Neural progenitor cell (in vitro differentiated cells): ENCODE data around the gene ROM1. TPM values are rescaled to one million over a fixed set of nuclear protein-coding genes. Genes with fewer than 3 reads are reported as not detected.
A peak's percentile ranks its signal among the peaks of the same experiment; 100 is the strongest.

Experiments
- DNase-seq: peaks from one replicate; pipeline ENCODE4 v3.0.0-alpha.2; 2016; ENCODE audit warnings: low spot score
- H2AFZ ChIP-seq: fragments of 200-600 bp; sonication (generic); replicated peaks from 2 replicates; pipeline ENCODE4 v1.6.1; 2016; ENCODE audit warnings: antibody characterized with exemption
- H3F3A ChIP-seq: fragments of 200-600 bp; sonication (generic); 2 replicates; pipeline ENCODE4 v1.6.1; 2016; ENCODE audit warnings: antibody characterized with exemption, low read depth
- H3K27ac ChIP-seq: fragments of 200-600 bp; sonication (generic); 2 replicates; pipeline ENCODE4 v1.5.1; 2016; ENCODE audit warnings: mild to moderate bottlenecking
- H3K27me3 ChIP-seq: fragments of 200-600 bp; sonication (generic); 2 replicates; pipeline ENCODE4 v1.6.1; 2016; ENCODE audit warnings: mild to moderate bottlenecking, moderate library complexity
- H3K36me3 ChIP-seq: fragments of 200-600 bp; sonication (generic); 2 replicates; pipeline ENCODE4 v1.5.1; 2016
- H3K4me1 ChIP-seq: fragments of 200-600 bp; sonication (generic); 2 replicates; pipeline ENCODE4 v1.6.1; 2016; ENCODE audit warnings: mixed run types
- H3K4me2 ChIP-seq: fragments of 200-600 bp; sonication (generic); 2 replicates; pipeline ENCODE4 v1.6.1; 2016
- H3K4me3 ChIP-seq: fragments of 200-600 bp; sonication (generic); 2 replicates; pipeline ENCODE4 v1.5.1; 2016
- H3K79me2 ChIP-seq: fragments of 200-600 bp; sonication (generic); 2 replicates; pipeline ENCODE4 v1.6.1; 2016; ENCODE audit warnings: low read depth
- H3K9ac ChIP-seq: fragments of 200-600 bp; sonication (generic); 2 replicates; pipeline ENCODE4 v1.6.1; 2016
- H3K9me3 ChIP-seq: fragments of 200-600 bp; sonication (generic); 2 replicates; pipeline ENCODE4 v1.5.1; 2016; ENCODE audit warnings: low read depth
- H4K20me1 ChIP-seq: fragments of 200-600 bp; sonication (generic); 2 replicates; pipeline ENCODE4 v1.6.1; 2016; ENCODE audit warnings: low read depth
- H3K27ac Mint-ChIP-seq: 3 replicates; pipeline ENCODE4 v1.8.0; 2021; ENCODE audit warnings: mixed read lengths
- H3K27me3 Mint-ChIP-seq: 2 replicates; pipeline ENCODE4 v1.8.0; 2022; ENCODE audit warnings: low read depth, mild to moderate bottlenecking, inconsistent platforms, moderate library complexity, mixed read lengths; ENCODE audit not compliant: insufficient read depth
- H3K36me3 Mint-ChIP-seq: 3 replicates; pipeline ENCODE4 v1.8.0; 2021; ENCODE audit warnings: mixed read lengths
- H3K4me1 Mint-ChIP-seq: 3 replicates; pipeline ENCODE4 v1.8.0; 2021; ENCODE audit warnings: mixed read lengths
- H3K4me3 Mint-ChIP-seq: 3 replicates; pipeline ENCODE4 v1.8.0; 2021; ENCODE audit warnings: mild to moderate bottlenecking, moderate library complexity, mixed read lengths
- H3K9me3 Mint-ChIP-seq: 3 replicates; pipeline ENCODE4 v1.8.0; 2020; ENCODE audit warnings: mixed read lengths
- EZH2 ChIP-seq: fragments of 200-600 bp; sonication (generic); IDR thresholded peaks from 2 replicates; pipeline ENCODE4 v1.6.1; 2017; ENCODE audit warnings: antibody characterized with exemption, mild to moderate bottlenecking, moderate library complexity
- EZH2phosphoT487 ChIP-seq: fragments of 200-600 bp; sonication (generic); IDR thresholded peaks from 2 replicates; pipeline ENCODE4 v1.6.1; 2017; ENCODE audit warnings: antibody characterized with exemption
- total RNA-seq: library from RNA; depleted of rRNA; stranded (reverse); fragments of >200 nt; gene quantifications from 2 replicates; pipeline ENCODE4 v1.2.3, GENCODE V29; 2015; ENCODE audit warnings: low replicate concordance
- TF ChIP-seq, protein P1 (sequence below): fragments of 200-600 bp; sonication (generic); IDR thresholded peaks from 2 replicates; pipeline ENCODE4 v1.5.1; 2017; ENCODE audit warnings: antibody characterized with exemption, mild to moderate bottlenecking

The ROM1 gene, protein sequence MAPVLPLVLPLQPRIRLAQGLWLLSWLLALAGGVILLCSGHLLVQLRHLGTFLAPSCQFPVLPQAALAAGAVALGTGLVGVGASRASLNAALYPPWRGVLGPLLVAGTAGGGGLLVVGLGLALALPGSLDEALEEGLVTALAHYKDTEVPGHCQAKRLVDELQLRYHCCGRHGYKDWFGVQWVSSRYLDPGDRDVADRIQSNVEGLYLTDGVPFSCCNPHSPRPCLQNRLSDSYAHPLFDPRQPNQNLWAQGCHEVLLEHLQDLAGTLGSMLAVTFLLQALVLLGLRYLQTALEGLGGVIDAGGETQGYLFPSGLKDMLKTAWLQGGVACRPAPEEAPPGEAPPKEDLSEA
- total RNA-seq, result 2.2 TPM in 1 of 2 replicates, not detected in the other

DNA sequence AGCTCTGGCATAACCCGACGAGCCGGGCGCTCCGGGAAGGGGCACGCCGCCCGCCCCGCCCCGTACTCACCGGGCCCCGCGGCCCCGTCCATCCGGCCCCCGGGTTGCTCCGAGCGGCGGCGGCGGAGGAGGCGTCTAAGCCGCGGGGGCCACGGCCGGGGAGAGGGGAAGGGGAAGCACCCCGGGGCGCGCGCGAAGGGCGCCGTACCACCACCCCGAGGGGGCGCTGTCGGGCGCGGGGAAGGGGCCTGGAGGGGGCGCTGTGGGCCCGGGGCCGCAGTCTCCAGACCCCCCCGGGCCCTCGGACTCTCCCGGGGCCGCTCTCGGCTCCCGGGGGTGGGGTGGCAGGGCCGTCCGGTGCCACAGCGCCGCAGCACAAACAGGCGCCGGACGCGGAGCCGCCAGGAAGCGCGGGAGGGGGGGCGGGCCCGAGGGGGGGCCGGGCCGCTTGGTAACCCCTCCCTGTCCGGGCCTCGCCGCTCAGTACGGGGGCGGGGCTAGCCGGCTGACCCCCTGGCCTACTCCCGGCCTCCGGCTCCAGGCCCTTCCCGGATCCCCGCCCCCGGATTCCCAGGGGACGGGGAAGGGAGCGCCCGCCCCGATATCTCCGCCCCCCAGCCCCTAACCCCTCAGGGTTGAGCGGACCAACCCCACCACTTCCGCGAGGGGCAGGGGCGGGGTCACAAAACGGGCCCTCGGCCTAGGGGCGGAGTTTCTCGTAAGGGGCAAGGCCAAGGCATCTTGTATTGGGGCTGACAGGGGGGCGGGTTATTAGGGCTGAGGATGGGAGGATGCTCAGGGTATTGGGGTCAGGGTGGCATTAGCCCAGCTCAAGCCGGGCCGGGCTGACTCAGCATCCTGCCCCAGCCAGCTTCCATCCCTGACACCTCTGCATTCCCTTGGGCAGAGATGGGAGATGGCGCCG, at the start of gene ROM1, which contains the start of gene EML3:
ROM1 (plus strand) TSS at position 892 of the 925 bp plus-strand sequence; CDS start at position 917, 25 bp downstream.
EML3 (minus strand) TSS at position 410 of the 925 bp plus-strand sequence; CDS start at position 92, 318 bp downstream.
- Mint-ChIP-seq H3K36me3 (peaks cover 5% of the 10 kb centered on the region), H3K9me3 (no peaks in the 10 kb centered on the region), H3K4me1 (peaks cover 27% of the 10 kb centered on the region), H3K4me3 (peak within 1 kb of the TSS; percentile 94), H3K27me3 (peaks cover 4% of the 10 kb centered on the region), H3K27ac (peak within 1 kb of the TSS; percentile 95)
- Histone ChIP-seq H2AFZ (peak within 1 kb of the TSS; percentile 82), H3K4me1 (peaks cover 7% of the 10 kb centered on the region), H3K27ac (no peak within 1 kb of the TSS), H3K27me3 (peaks cover 13% of the 10 kb centered on the region), H3K9me3 (no peaks in the 10 kb centered on the region), H3K79me2 (no peaks in the 10 kb centered on the region), H3K4me2 (peak within 1 kb of the TSS; percentile 81), H4K20me1 (no peaks in the 10 kb centered on the region), H3F3A (peaks cover 20% of the 10 kb centered on the region), H3K36me3 (no peaks in the 10 kb centered on the region), H3K4me3 (peak within 1 kb of the TSS; percentile 94), H3K9ac (peak within 1 kb of the TSS; percentile 52)
- TF ChIP-seq, protein P1, sequence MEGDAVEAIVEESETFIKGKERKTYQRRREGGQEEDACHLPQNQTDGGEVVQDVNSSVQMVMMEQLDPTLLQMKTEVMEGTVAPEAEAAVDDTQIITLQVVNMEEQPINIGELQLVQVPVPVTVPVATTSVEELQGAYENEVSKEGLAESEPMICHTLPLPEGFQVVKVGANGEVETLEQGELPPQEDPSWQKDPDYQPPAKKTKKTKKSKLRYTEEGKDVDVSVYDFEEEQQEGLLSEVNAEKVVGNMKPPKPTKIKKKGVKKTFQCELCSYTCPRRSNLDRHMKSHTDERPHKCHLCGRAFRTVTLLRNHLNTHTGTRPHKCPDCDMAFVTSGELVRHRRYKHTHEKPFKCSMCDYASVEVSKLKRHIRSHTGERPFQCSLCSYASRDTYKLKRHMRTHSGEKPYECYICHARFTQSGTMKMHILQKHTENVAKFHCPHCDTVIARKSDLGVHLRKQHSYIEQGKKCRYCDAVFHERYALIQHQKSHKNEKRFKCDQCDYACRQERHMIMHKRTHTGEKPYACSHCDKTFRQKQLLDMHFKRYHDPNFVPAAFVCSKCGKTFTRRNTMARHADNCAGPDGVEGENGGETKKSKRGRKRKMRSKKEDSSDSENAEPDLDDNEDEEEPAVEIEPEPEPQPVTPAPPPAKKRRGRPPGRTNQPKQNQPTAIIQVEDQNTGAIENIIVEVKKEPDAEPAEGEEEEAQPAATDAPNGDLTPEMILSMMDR, result peak; percentile 99
- TF ChIP-seq EZH2phosphoT487, result no peak
- DNase-seq, result peak; percentile 97

DNA sequence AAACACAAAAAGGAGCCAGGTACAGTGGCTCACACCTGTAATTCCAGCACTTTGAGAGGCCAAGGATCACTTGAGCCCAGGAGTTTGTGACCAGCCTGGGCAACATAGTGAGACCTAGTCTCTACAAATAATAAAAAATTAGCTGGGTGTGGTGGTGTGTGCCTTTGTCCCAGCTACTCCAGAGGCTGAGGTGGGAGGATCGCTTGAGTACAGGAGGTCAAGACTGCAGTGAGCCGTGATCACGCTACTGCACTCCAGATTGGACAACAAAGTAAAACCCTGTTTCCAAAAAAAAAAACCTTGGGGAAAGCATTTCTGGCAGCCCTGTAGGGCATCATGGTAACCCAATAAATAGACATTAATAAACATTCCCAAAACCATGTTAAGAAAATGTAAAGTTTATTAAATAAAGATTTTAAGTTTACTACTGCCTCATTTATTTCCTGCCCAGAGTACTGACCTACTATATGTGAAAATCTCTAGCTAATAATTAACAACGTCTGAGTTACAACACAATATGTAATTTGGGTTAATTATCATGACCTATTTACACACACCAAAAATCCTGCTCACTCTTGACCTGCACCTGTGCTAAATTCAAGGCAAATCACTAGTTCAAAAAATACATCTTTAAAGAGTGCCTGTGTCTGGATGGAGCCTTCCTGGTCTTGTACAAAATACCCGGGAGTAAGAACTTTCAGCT, 47.8 kb upstream of the ROM1 start:
- TF ChIP-seq EZH2 (no peak), EZH2phosphoT487 (no peak)
- TF ChIP-seq, protein P1, result no peak
- Histone ChIP-seq H3K27ac (peak overlapping the region; percentile 20), H3K4me1 (peaks cover 12% of the 10 kb centered on the region), H3K27me3 (no peaks in the 10 kb centered on the region), H2AFZ (no peak overlapping the region), H4K20me1 (peaks cover 91% of the 10 kb centered on the region), H3F3A (peaks cover 79% of the 10 kb centered on the region), H3K9me3 (no peaks in the 10 kb centered on the region), H3K4me3 (no peak overlapping the region), H3K4me2 (no peak overlapping the region), H3K36me3 (peaks cover 18% of the 10 kb centered on the region), H3K9ac (no peak overlapping the region), H3K79me2 (peaks cover 80% of the 10 kb centered on the region)
- H3K4me3 Mint-ChIP-seq, result no peak overlapping the region
- no peak overlapping the region for H3K27ac Mint-ChIP-seq
- no peaks in the 10 kb centered on the region for H3K9me3 Mint-ChIP-seq
- peaks cover 6% of the 10 kb centered on the region for H3K4me1 Mint-ChIP-seq
- no peak for DNase-seq
- H3K36me3 Mint-ChIP-seq, result peaks cover 41% of the 10 kb centered on the region
- peaks cover 2% of the 10 kb centered on the region for H3K27me3 Mint-ChIP-seq

DNA sequence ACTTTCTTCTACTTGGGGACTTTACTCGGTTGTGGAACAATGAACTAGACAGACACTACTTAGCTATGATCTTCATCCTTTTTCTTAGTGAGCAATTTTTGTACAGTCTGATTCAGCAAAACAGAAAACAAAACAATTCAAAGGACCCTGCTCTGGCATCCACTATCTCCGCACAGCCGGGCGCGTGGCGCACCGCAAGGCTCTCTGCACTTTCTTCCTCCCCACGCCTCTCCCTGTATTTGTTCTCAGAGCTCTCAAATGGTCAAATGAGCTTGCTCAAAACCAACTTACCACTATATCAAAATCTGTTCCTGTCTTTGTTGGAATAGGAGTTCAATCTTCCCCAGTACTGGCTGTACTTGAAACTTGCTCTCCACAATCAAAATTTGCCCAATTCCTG, 46.8 kb upstream of the ROM1 start:
- peaks cover 9% of the 10 kb centered on the region for H3K4me1 Mint-ChIP-seq
- no peak overlapping the region for H3K4me3 Mint-ChIP-seq
- Histone ChIP-seq H3K9me3 (no peaks in the 10 kb centered on the region), H3K4me3 (no peak overlapping the region), H4K20me1 (peaks cover 92% of the 10 kb centered on the region), H2AFZ (no peak overlapping the region), H3K27ac (peak overlapping the region; percentile 58), H3K4me2 (no peak overlapping the region), H3K36me3 (peaks cover 18% of the 10 kb centered on the region), H3K79me2 (peaks cover 90% of the 10 kb centered on the region), H3F3A (peaks cover 79% of the 10 kb centered on the region), H3K27me3 (no peaks in the 10 kb centered on the region), H3K9ac (no peak overlapping the region), H3K4me1 (peaks cover 14% of the 10 kb centered on the region)
- TF ChIP-seq EZH2 (no peak), EZH2phosphoT487 (no peak)
- TF ChIP-seq, protein P1, result no peak
- H3K27ac Mint-ChIP-seq, result no peak overlapping the region
- H3K36me3 Mint-ChIP-seq, result peaks cover 49% of the 10 kb centered on the region
- DNase-seq, result no peak
- no peaks in the 10 kb centered on the region for H3K9me3 Mint-ChIP-seq
- H3K27me3 Mint-ChIP-seq, result peaks cover 2% of the 10 kb centered on the region
